GM19438 (cell line): Measurements from ENCODE around the gene S100A9.

ENCODE experiments used
- ATAC-seq: cut with Tn5 transposase; IDR thresholded peaks from one replicate; pipeline ENCODE4 v1.9.1; 2021; ENCODE audit warnings: low read depth; ENCODE audit not compliant: unreplicated experiment

S100A9 gene

GRCh38 chr1:153359241-153359640 lies 1.6 kb downstream of the S100A9 start:
- ATAC-seq: no peak

- no peak for ATAC-seq
These were observed 2.5 kb downstream of the S100A9 start for GRCh38 chr1:153360190-153360589.

- ATAC-seq: no peak
These were observed 3.2 kb downstream of the S100A9 start for GRCh38 chr1:153360592-153361479.

GRCh38 chr1:153361480-153362109 lies 3.9 kb downstream of the S100A9 start:
- ATAC-seq: no peak

- ATAC-seq: no peak
These were observed 4.6 kb downstream of the S100A9 start for GRCh38 chr1:153362187-153362775.

- no peak for ATAC-seq
These were observed 6.0 kb downstream of the S100A9 start for GRCh38 chr1:153363641-153364040.

- no peak for ATAC-seq
These were observed 6.5 kb downstream of the S100A9 start for GRCh38 chr1:153364156-153364555.

- no peak for ATAC-seq
These were observed 7.4 kb downstream of the S100A9 start for GRCh38 chr1:153364766-153365666.

GRCh38 chr1:153365696-153366095 lies 8.0 kb downstream of the S100A9 start:
- no peak for ATAC-seq

GRCh38 chr1:153366261-153366660 lies 8.6 kb downstream of the S100A9 start:
- ATAC-seq: no peak

GRCh38 chr1:153367090-153367489 lies 9.4 kb downstream of the S100A9 start:
- ATAC-seq: no peak

GRCh38 chr1:153368495-153368894 lies 10.8 kb downstream of the S100A9 start:
- ATAC-seq: no peak

GRCh38 chr1:153370146-153370545 lies 12.5 kb downstream of the S100A9 start:
- no peak for ATAC-seq

- no peak for ATAC-seq
These were observed 13.6 kb downstream of the S100A9 start for GRCh38 chr1:153371231-153371630.

- no peak for ATAC-seq
These were observed 14.9 kb downstream of the S100A9 start for GRCh38 chr1:153372571-153372970.

- no peak for ATAC-seq
These were observed 16.4 kb downstream of the S100A9 start for GRCh38 chr1:153374071-153374470.

GRCh38 chr1:153375511-153375910 lies 17.9 kb downstream of the S100A9 start, which contains the start of gene S100A12:
Gene S100A12, minus strand, starts transcription at chr1:153375621. Its CDS starts 1,029 bp downstream, at chr1:153374592.
- ATAC-seq: no peak

GRCh38 chr1:153379591-153379990 lies 21.9 kb downstream of the S100A9 start:
- no peak for ATAC-seq

GRCh38 chr1:153380711-153381110 lies 23.1 kb downstream of the S100A9 start:
- ATAC-seq: no peak

GRCh38 chr1:153384958-153385580 lies 27.4 kb downstream of the S100A9 start:
- no peak for ATAC-seq
